Ramos (cell line): ENCODE data around the gene DBH.
"Not testable (repeated sequence)": the region's sequence is repeated elsewhere in the genome, so short reads cannot be mapped to it uniquely, and the experiment has no call there.

ENCODE experiments used
- in situ Hi-C: fragments of 300-500 bp; cut with MboI; formaldehyde crosslinking; loops from one replicate; pipeline ENCODE4 v1.14.3; 2022; ENCODE audit warnings: low sequenced_read_pairs; ENCODE audit not compliant: unreplicated experiment

DBH gene

DNA sequence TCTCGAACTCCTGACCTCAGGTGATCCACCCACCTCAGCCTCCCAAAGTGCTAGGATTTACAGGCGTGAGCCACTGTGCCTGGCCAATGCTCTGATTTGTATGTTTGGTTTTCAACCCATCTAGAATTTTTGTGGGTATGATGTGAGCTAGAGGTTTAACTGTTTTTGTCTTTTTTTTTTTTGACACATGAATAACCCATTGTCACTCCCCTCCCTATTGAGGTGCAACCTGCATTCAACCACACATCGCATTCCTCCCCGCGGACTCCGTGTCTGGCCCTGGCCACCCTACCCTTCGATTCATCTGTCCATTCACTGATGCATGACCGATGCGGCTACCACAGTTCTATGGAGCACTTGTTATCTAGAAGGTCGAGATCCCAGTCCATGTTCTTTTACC, 17.4 kb upstream of the DBH start:
- in situ Hi-C loops = no loop called here

DNA sequence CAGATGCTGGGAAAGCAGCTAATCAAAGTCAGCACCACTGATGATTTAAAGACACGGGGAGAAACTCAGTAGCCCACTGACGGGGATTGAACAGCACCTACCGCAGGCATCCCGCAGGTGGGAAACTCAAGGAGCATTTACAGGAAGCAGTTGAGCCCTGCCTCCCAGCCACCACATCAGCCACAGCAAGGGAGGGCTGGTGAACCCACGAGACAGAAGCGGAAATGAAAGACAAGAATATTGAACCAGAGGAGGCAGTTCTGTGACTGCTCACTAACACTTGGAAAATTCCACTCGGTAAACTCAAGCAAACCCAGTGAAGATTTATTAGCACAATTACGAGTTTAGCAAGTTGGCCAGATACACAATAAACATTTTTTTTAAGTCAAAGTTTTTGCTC, 16.4 kb upstream of the DBH start:
- in situ Hi-C loops = no loop called here

DNA sequence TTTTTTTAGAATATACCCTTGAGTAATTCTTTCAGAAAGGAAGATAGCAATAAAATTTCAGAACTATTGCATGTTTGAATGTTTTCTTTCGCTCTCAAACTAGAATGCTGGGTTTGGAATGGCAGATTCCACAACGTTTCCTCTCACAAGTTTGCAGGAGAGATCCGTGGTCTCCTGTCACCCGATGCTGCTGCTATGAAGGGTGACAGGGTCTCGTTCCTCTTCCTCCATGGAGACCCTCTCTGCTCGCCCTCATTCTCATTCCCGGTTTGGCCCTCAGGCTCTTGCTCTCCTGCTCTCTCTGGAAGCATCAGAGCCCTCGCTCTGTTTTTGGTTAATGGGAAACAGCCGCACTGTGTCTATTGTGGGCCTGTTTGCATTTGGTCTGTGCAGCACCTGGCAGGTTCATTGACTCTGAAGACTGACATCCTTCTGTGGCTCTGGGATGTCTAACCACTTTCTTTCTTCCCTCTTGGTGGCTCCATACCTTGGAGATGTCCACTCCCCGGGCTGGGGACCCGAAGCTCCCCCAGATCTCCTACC, 14.4 kb upstream of the DBH start:
- in situ Hi-C loops = no loop called here

DNA sequence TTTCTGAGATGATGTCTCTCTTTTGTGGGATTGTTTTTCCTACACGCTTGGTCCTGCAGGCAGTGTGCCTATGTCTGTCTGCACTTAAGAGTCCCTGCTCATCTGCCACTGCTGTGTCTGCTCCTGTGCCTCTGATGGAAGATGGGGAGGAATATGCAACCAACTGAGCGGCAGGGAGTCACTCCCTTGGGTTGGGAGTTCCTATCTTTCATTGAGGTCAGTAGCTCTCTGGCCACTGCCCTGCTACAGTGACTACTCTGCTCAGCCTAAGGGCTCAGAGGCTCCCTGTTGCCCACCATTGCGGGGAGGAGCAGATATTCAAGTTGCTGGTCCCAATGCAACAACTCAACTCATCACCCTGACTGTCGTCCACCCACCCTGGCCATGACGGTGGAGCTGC, 13.6 kb upstream of the DBH start:
- in situ Hi-C loops = no loop called here

DNA sequence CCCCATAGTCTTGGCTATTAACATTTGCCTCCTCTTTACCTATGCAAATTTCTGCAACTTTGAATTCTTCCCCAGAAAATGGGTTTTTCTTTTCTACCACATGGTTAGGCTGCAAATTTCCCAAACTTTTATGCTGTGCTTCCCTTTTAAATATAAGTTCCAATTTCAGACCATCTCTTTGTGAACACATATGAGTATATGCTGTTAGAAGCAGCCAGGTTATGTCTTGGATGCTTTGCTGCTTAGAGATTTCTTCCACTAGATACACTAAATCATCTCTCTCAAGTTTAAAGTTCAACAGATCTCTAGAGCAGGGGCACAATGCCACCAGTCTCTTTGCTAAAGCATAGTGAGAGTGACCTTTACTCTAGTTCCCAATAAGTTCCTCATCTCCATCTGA, 10.2 kb upstream of the DBH start:
- in situ Hi-C loops = not testable (repeated sequence)

DNA sequence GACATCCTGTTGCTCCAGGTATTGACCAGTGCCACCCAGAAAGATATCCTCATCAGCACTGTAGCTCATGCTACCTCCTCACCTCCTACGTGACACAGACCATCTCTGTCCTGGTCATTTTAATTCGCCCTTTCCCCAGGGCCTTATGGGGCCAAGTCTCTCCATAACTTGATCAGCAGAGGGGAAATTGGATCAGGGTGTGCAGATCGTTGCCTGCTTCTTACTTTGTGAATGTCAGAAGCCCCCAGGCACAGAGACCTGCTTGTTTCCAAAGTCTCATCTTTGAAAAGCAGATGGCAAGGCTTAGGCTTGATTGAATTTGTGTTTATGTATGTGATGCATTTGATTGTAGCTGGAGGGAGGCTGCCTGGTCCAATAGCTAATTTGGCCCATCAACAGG, 8.8 kb upstream of the DBH start:
- in situ Hi-C loops = no loop called here

DNA sequence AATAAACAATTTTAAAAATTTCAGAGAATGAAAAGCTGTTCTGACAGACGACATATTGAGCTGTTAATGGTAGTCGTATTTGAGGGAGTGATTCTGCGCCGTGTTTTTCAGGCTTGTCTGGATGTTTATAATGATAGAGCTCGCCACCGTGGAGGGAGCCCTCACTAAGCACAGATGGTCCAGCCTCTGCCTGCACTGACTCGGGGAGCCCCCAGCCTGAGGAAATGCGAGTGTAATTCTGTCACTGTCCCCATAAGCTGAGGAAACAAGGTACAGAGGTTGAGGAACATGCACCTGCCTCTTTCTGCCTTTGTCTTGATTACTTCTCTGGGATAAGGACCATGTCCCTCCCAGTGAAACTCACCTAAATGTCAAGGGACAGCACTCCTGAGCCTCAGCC, 7.4 kb upstream of the DBH start:
- in situ Hi-C loops = no loop called here

DNA sequence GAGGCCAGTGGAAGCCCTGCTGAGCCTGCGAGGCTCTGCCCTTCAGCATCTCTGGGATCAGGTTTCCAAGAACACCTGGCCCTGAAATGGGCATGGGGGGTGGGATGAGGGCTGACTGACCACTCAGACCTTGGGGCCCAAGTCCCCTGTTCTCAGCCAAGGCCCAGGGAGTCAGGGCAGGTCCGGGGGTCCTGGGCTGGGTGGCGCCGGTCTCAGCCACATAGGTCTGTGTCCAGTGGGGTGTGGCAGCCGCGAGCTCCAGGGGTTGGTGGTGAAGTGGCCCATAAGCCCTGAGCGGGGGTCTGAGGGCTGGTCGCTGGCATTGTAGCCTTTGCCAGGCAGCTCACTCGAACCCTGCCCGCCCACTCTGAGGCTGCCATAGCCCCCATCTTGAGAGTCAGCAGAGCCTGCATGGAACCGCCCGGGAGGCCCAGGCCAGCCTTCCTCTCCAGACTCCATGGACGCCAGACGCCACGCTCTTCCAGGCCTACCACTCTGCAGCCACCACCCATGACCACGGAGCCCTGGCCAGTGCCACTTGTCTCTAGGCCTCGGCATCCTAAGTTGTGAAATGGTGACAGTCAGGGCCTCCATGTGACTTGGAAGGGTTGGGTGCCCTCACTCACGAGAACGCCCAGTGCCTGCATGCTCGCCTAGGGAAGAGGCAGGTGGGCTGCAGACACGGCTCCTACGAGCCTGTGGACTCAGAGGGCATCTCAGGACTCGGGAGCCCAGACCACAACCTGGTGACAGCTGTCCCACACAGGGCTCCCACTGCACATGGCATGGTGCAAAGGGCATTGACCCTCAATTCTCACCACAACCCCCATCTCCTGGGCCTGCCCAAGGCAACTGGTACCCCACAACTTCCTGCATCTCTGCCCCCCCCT, 6.7 kb upstream of the DBH start:
- in situ Hi-C loops = no loop called here

DNA sequence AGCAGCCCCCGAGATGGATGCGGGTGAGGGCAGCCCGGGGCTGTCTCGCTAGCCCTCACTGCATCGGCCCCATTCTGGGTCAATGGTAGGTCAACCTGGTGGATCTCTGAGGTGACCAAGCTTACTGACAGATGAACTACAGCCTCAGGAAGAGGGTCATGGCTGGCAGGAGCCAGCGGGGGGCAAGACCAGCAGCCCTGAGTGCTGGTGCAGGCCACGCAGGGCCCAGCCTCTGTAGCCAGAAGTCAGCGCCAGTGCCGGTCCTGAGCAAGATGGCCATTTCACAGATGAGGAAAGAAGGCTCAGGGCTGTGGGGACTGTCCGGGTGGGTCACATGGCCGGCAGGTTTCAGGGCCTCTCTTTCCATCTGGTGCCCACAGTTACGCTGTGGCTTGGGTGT, 5.1 kb upstream of the DBH start:
- in situ Hi-C loops = no loop called here

DNA sequence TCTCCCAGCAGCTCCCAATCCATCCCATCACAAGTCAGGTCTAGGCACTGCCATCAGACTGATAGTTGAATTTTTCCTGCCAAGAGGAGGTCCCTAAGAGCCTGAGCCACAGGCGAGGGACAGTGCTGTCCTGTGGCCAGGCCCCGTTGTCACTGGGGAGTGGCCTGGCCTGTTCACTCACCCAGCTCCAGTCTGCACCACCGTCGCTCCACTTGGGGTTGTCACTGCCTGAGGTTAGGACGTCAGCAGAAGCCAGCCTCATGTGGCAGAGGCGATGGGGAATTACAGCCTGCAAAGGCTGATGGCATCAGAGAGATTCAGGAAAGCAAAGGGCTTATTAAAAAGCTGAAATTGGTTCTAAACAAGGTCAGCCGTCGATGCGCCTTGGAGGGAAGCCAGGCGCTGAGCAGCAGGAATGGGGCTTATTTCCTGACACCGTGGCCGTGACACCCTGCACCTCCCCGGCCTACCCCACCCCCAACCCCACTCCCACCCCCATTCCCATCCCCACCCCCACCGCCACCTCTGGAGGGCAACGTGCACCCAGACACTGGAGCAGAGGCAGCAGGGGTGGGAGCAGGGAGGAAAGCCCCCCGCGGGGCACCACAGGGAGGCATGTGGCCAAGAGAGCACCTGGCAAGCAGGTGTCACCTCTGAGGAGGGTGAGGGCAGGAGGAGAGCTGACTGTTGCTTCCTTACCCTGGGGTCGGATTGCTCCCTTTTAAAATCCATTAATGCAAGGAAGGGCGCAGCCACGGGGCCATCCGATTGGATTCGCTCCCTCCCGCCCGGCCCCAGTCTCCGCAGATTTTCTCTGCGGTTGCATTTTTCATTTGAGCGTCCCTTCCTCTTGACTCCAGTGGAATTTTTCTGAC, 3.1 kb upstream of the DBH start:
- in situ Hi-C loops = no loop called here

DNA sequence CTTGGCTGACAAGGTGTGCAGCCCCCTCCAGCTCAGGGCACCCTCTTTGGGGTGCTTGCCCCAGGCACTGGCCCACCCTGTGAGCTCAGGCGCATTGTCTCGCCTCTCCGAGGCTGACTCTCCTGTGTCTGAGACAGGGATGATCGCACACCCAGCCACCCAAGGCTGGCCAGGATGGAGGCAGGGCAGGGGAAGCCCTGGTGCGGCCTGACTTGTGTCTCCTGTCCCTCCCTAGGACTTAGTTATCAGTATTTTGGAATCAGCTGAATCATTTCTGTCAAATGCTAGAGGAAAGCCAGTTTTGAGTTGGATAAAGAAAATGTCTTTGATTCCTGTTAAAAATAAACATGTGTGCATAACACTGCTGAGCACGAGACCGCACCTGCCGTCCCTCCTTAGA, 2.5 kb upstream of the DBH start:
- in situ Hi-C loops = no loop called here

DNA sequence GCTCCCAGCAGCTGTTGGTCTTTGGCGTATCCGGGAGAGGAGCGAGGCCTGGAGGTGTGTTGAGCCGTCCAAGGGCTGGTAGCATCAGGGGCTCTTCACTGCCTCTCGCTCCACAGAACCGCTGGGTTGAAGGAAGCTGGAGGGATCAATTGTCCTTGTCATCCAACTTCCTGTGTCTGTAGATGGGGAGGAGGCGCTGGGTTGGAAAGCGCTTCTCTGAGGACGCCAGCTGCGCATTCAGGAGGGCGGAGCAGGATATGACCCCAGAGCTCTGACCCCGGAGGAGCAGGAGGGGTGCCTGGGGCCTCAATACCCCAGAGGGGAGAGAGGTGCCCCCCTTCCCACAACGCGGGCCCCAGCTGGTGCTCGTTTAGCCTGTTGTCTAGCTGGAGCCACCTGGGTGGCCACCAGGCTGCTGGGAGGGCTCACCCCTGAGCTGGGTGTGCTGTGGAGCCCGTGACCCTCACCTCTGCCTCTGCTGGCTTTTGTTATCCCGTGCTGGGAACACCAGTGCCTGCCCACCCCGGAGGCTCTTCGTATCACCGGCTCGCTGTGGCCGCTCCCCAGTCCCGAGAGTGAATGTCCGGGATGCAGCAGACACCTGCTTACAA, 2.0 kb upstream of the DBH start:
- in situ Hi-C loops = no loop called here

DNA sequence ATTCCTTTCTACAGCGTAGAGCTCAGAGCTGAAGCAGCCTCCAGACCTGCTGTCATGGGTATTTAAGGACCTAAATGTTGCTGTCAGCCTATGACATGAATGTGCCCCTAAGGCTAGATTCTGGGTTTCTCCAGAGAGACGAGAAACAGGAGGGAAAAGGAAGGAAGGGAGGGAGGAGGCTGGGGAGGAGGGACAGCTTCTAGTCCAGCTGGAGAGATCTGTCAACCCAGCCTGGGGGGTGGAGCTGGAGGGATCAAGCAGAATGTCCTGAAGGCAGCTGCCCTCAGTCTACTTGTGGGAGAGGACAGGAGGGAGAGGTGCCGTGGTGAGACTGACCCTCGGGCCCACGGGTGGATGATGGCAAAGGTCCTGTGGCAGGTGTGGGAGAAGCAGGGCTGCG, 1.1 kb upstream of the DBH start:
- in situ Hi-C loops = no loop called here

DNA sequence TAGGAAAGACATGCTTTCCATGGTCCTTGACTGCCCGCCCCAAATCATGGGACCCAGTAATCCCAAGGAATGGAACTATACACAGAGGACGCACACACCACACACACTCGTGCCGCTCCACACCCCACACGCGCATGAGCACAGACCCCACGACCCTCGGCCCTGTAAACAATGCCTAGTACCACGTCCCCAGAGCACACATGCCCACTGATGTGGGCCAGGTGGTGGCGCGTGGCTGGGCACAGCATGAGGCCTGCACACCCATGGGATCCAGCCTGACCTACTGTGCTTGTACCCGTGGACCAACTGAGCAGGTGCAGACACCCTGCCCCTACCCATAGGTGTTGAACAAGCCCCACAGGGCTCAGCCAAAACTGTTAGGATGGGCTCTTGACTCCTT, 739 bp downstream of the DBH start:
- in situ Hi-C loops = no loop called here

DNA sequence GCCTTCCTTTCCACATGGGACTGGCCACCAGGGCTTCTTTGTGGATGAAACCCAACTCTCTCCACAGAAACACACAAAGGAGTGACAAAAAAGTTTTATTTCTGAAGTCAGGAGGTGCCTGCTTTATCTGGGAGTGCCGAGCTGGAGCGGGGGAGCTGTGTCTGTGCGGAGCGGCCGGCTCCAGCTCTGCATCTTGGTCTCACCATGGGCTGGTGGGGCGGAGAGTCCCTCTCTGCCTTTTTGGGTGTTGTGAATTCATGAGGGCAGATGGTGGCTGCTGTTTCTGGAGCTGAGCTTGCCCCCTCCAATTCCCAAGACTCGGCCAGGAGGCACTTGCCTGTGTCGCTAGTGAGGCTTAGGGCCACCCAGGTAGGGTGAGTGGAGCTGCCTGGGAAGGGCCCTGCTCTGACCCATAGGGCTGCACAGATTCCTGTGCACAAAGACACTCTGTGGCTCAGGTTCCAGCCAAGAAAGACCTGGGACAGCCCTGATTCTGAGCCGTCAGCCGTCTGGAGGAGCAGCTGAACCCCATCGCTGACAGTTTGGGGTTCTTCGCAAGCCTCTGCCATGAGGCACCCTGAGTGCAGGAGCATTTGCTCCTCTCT, 1.4 kb downstream of the DBH start:
- in situ Hi-C loops = no loop called here

DNA sequence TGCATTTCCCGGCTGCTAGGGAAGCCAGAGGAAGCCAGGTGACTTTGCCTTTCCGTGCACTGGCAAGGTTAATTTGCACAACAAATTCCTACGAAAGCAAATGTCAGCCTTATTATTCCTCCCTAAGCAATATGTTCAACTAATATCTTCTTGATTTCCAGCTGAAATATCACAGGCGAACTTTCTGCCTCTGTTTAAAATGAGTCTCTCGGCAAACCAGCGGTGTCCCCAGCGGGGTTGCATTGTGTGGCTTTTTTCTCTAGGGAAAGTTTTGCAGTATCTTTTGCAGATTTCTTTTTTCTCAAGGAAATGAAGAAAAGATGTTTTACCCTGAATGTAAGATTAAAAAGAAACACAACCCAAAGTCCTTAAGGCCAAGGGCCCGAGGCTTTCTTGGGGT, 1.9 kb downstream of the DBH start:
- in situ Hi-C loops = no loop called here

DNA sequence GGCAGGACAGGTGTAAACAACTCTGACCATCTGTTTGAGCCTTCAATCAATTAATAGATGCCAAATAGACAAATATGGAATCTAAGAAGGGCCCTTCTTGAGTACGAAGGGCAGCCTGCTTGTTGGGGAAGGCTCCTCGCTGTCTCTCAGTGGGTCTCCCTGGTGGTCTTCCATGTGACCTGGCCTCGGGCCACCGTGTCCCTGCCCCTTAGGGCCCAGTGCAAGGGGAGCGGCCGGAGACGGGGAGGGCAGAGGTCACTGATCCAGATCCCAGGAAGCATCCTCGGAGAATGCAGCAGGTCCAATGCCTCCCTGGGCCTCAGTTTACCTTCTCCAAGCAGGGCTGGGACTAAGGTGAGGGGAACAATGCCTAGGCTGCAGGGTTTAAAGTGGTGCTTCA, 2.5 kb downstream of the DBH start:
- in situ Hi-C loops = no loop called here

DNA sequence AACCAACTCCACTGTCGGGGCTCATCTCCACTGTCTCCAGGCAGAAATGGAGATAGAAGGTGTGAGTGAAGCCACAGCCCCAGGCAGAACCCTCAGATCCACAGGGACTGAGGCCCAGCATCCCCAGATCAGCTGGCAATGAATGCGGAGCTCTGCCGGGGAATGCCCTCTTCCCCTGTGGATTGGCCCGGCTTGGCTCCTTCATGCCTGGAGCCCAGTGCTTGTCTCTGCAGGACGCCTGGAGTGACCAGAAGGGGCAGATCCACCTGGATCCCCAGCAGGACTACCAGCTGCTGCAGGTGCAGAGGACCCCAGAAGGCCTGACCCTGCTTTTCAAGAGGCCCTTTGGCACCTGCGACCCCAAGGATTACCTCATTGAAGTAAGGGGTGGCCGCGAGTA, 3.5 kb downstream of the DBH start:
- in situ Hi-C loops = no loop called here

DNA sequence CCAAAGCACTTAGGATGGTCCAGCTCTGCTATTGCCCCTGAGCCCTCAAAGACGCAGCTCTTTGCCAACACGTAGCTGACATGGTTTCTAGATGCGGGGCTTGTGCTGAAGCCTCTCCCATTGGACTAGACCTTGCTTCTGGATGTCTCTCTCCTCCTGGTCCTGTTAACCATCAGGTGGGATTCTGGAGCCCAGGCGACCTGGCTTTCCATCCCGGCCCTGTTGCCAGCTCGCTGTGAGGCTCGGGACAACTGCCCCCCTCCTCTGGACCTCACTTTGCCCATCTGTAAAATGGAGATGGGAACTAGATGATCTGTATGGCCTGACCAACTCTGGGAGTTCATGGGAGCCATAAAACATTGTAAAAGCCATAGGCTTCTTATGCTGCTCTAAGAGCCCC, 4.0 kb downstream of the DBH start:
- in situ Hi-C loops = no loop called here

DNA sequence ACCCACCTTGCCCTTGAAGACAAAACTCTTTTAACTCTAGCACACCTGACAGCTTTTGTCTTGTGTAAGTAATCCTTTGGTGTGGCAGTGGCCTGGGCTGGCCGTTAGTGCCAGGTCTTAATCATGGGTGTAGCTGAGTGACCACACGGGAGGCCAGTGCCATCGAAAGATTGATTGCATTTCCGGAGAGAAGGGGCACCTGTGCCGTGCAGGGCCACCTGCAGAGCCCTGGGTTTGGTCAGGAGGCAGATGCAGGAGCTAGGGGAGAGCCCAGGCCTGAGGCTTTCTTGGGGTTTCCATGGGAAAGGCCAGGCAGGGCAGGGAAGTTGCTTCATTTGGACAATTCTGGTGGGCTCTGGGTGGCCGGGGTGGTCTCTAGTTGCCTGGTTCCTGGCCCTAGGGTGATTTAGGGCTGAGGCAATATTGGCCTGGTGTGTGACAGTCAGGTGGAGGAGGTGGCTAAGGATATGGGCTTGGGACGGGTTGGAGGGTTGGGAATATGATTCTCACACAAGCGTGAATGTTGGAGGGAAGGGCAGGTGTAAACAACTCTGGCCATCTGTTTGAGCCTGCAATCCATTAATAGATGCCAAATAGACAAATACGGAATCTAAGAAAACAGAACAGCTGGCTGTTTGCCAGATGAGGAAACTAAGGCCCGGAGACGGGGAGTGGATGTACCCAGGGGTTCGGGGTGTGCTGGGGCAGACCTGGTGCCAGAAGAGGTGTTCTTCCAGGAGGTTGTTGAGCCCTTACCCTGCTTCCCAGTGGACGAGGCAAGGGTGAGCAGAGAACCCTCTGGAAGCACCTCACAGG, 4.6 kb downstream of the DBH start:
- in situ Hi-C loops = no loop called here
